ENCODE results near the gene PTPRCAP.

Gene PTPRCAP

DNA sequence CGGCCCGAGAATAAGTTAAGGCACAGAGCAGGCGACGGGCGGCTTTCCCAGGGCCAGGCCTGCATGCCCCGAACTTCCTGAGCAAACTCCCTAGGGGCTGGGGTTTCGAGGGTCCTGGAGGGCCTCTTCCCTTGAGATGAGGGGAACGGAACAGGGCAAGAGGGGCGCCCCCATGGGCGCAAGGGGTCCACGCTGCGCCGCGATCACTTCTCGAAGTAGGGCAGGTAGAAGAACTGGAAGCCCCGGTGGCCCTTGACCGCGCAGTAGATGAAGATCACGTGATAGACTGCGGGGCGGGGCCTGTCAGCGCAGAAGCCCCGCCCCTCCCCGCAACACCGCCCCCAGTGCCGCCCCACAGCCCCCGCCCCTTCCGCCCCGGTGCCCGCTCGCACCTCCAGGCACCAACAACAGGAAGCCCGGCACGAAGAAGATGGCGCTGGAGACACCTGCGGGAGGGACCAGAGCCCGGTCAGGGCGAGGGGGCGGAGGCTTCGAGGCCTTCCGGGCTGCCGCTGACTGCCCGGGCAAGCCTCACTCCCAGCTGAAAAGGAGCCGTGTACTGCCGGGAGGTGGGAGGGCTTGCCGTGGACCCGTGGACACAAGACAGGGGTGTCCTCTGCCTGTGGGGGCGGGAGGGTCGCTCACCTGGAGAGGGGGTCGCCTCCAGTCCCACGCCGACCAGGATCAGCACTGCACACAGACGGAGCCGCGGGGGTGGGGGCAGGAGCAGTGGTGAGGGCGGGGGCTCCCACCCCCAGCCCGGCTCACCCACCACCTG is 27.1 kb upstream of the PTPRCAP start:
- DNase-seq: no peak

DNA sequence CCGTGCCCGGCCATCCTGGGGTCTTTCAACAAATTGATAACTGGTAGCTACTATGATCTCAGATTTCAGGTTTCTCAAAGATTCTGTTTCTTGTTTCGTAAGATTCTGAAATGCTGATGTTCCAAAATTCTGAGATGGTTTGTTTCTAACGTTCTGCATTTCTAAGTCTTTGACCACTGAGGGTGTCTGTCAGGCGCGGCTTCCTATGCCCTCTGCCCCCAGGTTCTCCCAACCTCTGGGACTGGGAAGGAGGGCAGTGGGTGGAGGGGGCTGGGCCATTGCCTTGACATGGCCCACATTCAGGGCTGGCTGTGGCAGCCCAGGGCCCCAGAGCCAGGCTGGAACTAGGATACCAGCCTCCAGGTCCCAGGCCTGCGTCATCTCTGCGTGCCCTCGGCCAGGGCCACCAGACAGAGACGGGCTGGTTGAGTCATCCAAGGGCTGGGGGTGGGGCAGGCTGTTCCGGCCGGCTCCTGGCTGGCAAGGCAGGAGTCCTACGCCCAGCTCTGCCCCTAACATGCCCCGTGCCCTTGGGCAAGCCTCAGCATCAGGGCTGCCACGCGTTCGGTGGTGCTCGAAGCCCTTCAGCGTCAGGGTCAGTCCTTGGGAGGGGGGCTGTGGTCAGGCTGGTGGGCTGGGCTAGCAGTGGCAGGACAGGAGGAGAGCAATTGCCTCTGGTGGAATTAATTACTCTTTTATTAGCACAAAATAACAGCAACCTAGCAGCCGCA is 26.4 kb upstream of the PTPRCAP start:
- DNase-seq: no peak

DNA sequence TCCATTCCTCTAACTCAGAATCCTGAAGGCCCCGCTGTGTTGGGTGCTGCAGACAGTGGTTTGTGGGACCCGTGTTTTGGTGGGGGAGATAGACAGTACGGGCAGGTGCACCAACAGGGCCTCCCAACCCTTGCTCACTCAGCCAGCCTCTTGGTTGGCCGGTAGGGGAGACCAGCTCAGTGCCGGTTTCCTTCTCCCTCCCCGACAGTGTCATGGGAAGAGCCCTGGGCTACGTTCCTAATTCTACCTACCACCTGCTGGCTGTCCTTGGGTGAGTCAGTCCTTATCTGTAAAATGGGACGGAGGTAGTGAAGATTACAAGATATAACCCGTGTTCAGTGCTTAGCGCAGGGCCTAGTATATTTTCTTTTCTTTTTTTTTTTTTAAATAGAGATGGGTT is 25.7 kb upstream of the PTPRCAP start:
- DNase-seq: no peak

DNA sequence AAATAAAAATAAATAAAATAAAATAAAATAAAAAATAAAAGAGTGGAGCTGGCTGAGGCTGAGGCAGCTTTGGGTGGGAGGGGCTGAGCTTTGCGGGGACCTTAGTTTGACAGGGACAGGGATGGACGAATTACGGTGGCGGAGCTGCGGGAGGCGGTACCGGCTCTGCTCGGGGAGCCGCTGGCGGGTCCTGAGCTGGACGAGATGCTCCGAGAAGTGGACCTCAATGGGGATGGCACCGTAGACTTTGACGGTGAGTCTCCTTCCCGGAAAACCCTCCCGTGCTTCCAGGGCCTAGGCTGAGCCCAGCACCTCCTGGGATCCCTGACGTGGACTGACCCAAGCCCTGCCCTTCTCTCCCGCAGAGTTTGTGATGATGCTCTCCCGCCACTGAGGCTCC is 20.8 kb upstream of the PTPRCAP start:
- DNase-seq: no peak

DNA sequence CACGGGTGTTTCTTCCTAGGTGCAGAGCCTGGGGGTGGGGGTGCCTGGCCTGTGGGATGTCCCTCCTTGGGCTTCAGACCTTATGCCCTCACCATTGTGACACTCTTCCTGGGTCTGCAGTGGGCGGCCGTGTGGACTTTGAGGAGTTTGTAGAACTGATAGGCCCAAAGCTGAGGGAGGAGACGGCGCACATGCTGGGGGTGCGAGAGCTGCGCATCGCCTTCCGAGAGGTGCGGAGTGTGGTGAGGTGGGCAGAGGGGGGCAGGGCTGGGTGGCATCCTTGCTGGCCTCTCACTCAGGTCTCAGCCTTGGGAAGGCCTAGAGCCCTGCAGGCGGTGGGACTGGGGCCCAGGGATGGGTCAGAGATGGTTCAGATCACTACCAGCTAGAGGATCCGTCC is 20.0 kb upstream of the PTPRCAP start:
- DNase-seq: no peak

DNA sequence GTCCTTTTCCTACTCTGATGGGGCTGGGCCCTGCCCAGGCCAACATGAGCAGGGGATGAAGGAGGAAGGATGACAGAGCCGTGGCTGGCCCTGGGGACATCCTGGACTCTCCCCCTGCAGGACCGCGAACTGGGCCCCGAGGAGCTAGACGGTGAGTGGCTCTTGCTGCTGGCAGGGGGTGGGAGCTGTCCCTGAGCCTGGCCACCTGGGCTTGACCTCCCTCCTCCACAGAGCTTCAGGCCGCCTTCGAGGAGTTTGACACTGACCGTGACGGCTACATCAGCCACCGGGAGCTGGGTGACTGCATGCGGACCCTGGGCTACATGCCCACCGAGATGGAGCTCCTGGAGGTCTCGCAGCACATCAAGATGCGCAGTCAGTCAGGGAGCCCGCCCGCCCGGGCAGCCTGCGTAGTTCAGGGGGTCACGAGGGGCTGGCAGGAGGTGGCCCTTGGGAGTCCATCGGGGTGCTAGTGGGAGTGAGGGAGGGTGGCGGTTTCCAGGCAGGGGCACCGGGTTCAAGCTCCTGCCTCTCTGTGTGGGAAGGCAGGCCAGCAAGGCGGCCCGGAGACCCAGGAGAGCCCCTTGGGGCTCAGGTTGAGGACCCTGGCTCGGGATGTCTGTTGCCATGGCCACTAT is 18.7 kb upstream of the PTPRCAP start:
- no peak for DNase-seq

DNA sequence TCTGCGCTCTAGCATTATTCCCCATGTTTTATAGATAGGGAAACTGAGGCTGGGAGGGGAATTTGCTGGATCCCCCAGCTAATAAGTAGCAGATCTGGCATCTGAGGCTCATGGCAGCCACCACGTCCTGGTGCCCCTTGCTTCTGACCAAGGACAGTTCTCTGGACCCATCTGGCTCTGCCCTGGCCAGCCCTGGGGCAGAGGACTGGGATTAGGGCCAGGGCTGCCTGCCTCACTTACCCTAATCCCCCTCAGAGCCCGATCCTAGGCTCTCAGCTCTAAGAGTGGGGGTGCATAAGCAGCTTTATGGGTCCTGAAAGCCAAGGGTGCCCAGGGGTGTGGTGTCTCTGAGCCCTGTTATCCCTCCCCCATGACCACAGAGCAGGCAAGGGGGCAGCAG is 17.6 kb upstream of the PTPRCAP start, which contains the start of gene CABP4:
TSS of gene CABP4 (plus strand) at position 301 of the 400 bp plus-strand sequence. CDS start at position 371, 70 bp downstream.
- no peak for DNase-seq

DNA sequence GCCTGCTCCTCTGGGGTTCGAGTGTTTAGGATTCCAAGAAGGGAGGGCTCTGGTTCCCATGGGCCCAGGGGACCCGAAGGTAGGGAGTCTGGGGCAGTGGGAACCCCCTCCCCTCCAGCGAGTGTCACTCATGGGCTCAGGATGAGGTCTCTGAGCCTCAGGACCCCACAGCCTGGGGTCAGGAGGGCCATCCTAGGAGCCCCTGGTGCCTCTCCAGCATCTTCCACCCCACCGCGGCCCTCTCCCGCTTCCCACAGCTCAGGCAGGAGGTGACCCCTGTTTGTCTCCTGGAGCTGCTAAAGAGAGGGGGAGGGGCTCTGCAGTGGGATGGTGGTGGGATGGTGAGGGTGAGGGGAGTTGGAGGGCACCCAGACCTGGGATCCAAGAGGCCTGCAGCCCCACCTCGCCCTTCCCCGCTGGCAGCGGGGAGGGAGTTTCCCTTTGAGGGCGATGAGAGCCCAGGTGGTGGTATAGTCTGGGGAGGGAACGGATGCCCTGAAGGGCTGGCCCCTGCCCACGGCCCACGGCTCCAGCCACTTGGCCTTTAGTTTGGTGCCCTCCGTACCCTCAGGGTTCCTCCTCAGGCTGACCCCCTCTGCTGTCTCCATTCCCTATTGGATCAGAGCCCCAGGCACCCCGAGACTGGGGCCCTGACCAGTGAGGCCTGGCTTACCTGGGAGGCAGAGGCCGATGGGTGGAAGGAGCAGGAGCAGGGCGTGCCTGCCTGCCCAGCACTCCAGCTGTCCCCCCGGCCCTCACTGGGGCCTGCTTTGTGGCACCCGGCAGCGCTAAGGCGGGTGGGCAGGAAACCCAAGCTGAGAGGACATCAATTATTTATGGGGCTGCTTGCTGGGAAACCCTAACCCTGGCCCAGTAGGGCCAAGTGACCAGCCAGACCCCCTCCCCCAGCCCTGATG is 16.6 kb upstream of the PTPRCAP start:
- no peak for DNase-seq

DNA sequence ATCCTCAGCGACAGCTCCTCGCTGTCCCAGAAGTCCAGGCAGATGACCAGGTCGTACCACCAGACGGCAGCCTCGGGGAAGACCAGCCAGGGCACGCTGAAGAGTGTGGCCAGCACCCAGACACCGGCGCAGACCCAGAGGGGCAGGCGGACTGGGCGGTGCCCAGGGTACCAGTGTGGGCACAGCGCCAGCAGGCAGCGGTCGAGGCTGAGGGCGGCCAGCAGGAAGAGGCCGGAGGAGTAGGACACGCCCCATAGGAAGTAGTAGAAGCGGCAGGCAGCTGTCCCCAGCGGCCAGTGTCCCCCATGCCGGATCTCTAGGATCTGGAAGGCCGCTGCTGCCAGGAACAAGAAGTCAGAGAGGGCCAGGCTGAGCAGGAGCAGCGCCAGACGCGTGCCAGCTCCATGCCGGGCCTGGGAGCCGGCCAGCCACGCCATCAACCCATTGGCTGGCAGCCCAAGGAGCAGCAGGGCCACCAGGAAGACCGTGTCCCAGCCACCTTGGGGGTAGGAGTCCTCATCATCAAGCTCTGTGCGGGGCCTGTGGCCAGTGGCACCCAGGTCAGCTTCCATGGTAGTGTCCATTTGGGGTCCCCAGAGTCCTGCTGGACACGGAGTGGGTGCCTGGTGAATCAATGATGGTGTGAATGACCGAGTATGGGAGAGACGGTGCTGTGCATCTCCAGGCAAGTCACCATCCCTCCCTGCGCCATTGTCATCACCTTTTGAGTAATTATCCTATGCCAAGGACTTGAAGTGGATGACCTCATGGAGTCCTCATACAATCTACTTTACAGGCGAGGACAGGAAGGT is 14.9 kb upstream of the PTPRCAP start, which contains the start of gene GPR152:
TSS of gene GPR152 (minus strand) at position 589 of the 812 bp plus-strand sequence. CDS start at position 584, 5 bp downstream.
- DNase-seq: no peak

DNA sequence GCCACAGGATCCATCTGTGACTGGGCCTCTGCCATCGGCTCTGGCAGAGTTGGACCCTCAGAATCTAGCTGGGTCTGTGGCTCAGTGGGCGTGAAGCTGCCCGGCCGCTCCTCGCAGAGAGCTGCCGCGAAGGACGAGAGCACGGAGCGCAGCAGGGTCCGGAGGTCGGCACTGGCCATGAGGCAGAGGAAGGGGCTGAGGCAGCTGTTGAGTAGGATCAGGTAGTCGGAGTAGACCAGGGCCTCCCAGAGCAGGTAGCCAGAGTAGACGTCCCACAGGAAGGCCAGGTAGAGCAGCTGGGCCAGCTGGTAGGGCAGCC is 14.1 kb upstream of the PTPRCAP start:
- no peak for DNase-seq

DNA sequence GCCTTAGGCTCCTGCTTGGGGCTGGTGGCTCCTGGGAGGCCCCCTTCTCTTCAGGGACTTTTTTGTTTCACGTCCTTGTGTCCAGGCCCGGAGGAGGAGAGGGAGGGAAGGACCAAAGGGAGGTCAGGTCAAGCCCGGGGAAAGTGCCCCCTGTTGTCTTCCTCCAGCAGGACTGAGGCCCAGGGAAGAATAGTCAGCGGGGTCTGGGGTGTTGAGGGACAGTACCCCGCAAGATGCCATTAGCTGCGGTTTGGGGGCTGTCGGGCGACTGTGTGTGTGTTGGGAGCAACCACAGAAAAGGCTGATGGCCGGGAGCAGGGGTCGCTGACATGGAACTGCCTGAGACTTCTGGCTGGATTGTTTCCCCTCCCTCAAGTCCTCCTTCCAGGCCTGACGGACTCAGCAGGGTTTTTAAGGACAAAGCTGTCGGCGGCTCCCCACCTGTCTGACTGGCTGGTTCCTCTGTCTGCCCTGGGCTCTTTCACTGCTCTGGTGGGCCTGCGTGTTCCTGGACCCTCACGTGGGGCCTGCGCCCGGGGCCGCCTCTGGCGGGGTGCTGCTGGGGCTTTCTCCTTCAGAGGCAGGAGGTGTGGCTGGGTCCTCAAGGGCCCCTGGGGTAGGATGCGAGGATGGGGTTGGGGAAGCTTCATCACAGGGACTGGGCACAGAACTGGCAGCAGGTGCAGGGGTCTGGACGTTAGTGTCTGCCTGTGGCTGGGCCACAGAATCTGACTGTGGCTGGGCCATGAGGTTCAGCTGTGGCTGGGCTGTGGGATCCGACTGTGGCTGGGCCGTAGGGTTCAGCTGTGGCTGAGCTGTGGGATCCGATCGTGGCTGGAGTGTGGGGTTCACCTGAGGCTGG is 13.5 kb upstream of the PTPRCAP start:
- no peak for DNase-seq

DNA sequence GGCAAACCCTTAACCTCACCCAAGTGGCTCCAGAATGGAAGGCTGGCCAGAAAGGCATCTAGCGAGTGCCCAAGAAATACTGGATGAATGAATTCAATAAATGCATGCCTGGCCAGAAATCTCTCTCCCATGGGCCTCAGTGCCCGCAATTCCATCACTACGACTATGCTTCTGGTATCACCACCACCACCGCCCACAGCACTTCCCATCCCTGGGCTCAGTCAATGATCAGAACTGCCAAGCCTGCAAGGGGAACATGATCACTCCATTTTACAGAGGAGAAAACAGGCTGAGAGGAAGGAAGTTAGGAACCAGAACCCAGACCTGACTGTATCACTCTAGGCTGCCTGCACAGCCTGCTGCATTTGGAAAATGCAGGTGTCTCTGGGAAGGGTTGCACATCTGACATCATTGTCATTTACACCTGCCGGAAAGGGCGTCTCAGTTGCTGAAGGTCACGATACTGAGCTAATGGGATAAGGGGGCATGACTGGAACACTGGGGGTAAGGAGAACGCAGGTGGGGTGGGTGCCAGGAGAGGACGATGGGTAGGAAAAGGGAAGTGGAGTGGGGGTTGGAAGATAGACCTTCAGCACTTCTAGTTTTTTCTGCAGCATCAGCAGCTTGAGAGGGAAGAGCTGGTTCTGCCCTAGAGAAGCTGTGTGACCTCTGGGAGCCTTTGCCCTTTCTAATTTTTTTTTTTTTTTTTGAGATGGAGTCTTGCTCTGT is 11.8 kb upstream of the PTPRCAP start:
- no peak for DNase-seq

DNA sequence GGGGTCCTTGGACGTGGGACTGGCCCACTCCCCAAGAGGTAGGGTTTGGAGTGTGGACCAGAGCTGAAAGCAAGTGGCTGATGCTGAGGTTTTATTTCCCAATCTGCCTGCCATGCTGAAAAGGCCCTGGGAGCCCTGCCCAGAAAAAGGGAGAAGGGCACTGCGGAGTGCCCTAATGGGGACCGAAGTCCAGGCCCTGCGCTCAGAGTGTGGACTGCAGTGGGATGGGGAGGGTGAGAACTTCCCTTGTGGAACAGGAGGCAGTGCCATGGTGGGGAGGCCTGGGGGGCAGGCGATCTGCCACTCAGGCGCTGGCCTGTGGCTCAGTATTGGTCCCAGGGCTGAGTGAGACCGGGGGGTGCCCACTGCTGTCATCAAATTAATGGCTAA is 10.7 kb upstream of the PTPRCAP start:
- DNase-seq: no peak

DNA sequence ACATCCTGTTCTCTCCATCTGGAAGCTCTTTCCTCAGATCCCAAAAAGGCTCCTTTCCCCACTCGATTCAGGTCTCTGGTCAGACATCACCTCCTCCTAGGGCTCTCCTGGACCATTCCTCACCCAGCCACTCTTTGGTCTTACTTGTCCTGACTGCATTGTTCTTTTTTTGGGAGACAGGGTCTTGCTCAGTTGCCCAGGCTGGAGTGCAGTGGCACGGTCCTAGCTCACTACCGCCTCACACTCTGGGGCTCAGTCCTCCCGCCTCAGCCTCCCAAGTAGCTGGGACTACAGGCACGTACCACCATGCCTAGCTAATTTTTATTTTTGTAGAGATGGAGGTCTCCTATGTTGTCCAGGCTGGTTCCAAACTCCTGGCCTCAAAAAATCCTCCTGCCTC is 8.0 kb upstream of the PTPRCAP start:
- no peak for DNase-seq

DNA sequence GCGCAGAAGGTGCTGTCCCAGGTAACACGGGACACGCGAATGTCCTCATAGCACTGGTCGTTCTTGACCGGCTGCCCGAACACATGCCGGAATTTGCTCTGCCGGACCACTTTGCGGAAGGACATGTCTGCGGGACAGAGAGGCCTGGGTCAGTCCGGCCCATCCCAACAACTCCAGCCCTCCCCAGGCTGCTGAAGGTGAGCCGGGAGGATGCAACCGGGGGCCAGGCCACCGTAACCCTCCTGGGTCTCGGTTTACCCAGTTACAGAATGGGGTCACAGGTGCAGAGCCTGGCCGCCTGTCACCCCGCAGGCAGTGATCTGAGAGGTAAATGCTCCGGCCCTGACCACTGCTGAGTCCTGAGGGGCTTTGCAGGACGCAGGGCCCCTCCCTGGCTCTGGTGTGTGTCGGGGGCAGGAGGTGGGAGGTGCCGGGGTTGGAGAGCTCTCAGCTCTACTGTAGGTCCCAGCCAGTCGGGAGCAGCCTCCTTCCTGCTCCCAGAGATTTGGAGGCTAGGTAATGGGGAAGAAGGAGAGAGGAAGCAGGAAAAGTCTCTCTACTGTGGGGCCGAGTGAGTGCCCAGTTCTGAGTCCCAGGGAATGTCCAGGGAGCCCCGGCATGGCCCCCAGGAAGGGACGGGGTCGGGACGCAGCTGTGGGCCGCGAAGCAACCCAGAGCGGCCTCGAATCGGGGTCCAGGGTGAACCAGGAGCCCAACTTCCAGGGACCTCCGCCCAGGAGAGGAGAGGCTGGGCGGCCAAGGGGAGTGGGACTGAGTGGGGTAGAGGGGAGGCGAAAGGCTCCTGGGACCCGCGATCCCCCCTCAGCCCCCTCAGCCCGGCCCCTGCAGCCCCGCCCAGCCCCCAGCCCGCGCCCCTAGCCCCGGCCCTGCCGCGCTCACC is 5.3 kb upstream of the PTPRCAP start:
- no peak for DNase-seq

DNA sequence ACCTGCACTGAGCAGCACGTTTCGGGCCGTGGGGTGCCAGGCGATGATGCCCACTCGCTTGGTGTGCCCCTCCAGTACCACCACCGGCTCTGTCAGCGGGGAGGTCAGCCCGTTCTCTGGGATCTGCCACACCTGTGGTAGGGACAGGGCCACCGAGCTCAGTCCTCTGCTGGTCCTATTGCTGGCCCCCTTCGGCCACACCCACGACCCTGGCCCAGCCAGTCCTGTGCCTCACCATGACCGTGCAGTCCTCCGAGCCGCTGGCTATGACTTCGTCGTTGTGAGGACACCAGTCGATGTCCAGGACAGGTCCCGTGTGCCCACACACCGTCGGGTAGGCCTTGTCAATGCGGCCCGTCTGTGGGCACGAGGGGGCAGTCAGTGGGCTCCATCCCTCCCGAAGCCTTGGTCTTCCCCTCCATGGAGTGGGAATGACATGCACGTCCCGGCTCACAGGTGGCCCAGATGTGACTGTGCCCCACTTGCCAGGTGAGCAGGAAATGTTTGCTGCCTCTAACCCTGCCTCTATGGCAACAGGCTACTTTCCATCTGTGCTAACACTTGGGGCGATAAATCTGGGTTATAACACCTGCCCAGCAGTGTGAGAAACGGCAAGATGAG is 4.4 kb upstream of the PTPRCAP start:
- no peak for DNase-seq

DNA sequence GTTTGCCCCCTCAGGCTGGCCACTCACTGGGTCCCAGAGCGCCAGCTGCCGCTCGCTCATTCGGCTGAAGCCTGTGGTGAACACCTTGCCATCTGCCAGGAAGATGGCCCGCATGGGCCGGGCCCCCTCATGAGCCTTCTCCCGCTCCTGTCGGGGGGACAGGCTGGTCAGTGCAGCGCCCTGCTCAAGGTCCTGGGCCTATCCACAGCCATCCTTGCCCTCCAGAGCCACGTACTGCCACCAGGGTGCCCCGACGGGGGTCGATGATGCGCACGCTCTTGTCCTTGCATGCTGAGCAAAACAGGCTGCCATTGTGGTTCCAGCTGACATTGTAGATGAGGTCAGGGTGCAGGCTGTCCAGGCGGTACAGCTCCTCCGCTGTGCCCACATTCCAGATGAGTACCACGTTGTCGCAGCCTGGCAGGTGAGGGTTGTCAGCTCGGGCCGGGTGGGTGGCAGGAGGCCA is 3.6 kb upstream of the PTPRCAP start:
- no peak for DNase-seq

Measured in DMS 273 treated with DMSO at 0.1 percent for 48 hours (cell line).